OCI-LY1 (cell line): ENCODE measurements around the gene BCS1L.

Experiments used
- CTCF ChIP-seq: fragments of 200-600 bp; sonication (generic), shearing (Covaris generic); IDR thresholded peaks from 2 replicates; pipeline ENCODE4 v1.5.1; 2017; ENCODE audit warnings: mild to moderate bottlenecking, antibody characterized with exemption, low read length, moderate library complexity, mixed read lengths
- EZH2 ChIP-seq: fragments of 200-600 bp; sonication (generic), shearing (Covaris generic); IDR thresholded peaks from 2 replicates; pipeline ENCODE4 v1.8.0; 2017; ENCODE audit warnings: borderline replicate concordance, mixed run types, mild to moderate bottlenecking, antibody characterized with exemption, low read length, moderate library complexity, mixed read lengths

- TF ChIP-seq CTCF (no peak), EZH2 (no peak)
These were observed 23.8 kb upstream of the BCS1L start for GRCh38 chr2:218635719-218636118.
